HepG2 (cell line): Measurements from ENCODE around the gene LY6G5B. TPM values are rescaled to one million over a fixed set of nuclear protein-coding genes. Genes with fewer than 3 reads are reported as not detected.

Source experiments
- ATAC-seq: fragments of 200-7000 bp; cut with Tn5 transposase; 3 replicates; pipeline ENCODE4 v1.9.1; 2020; ENCODE audit warnings: mild to moderate bottlenecking, moderate library complexity
- BruUV-seq: library from RNA; stranded (reverse); fragments of 400-500 nt; replicated peaks from 2 replicates; lab custom pipeline; 2021; lab: Mats Ljungman, UMichigan
- CTCF ChIA-PET: fragments of 300-600 bp; formaldehyde crosslinking; extraction: SDS; loops from one replicate; lab custom pipeline; 2021; ENCODE audit warnings: low total read pairs, inconsistent platforms, low intra/inter-chr PET ratio; lab: Yijun Ruan, JAX
- POLR2A ChIA-PET: fragments of 350-600 bp; sonication (Branson Sonifier 250); formaldehyde crosslinking; loops from one replicate; lab custom pipeline; 2020; ENCODE audit warnings: antibody characterized with exemption, inconsistent platforms; lab: Yijun Ruan, JAX
- DNase-seq: peaks from one replicate; pipeline ENCODE4 v3.0.0-alpha.2; 2015; ENCODE audit warnings: low spot score
- FAIRE-seq: peaks from 3 replicates; lab custom pipeline; 2011; peaks lifted over from hg19 to GRCh38; lab: Jason Lieb, UNC
- H2AFZ ChIP-seq: one replicate; pipeline ENCODE4 v1.6.1; 2011; ENCODE audit warnings: low read length, inconsistent platforms
- H3K27ac ChIP-seq: fragments of 300-600 bp; 3 replicates; pipeline ENCODE4 v1.8.0; 2011; ENCODE audit warnings: mixed run types, mild to moderate bottlenecking, mixed read lengths, low read length, inconsistent platforms; ENCODE audit not compliant: insufficient read depth; ENCODE audit errors: extremely low read length
- H3K27me3 ChIP-seq, 2 experiments: fragments of 200-600 bp in 1 of 2; 2 replicates in 1 of 2; 3 replicates in 1 of 2; pipeline versions ENCODE4 v1.6.0 to v1.8.0; 2011; ENCODE audit warnings: low read length in 2 of 2, mild to moderate bottlenecking in 2 of 2, moderate library complexity in 2 of 2, inconsistent platforms in 1 of 2; ENCODE audit not compliant: insufficient read depth in 2 of 2, control insufficient read depth in 1 of 2
- H3K36me3 ChIP-seq, 2 experiments: fragments of 200-600 bp in 1 of 2; replicated peaks in 1 of 2; 2 replicates in 1 of 2; 3 replicates in 1 of 2; pipeline versions ENCODE4 v1.5.1 to v1.8.0; 2011; ENCODE audit warnings: low read length in 2 of 2, inconsistent platforms in 1 of 2; ENCODE audit not compliant: insufficient read depth in 2 of 2, control insufficient read depth in 1 of 2
- H3K4me1 ChIP-seq: 2 replicates; pipeline ENCODE4 v1.5.1; 2012; ENCODE audit warnings: low read length, inconsistent platforms; ENCODE audit not compliant: insufficient read depth
- H3K4me2 ChIP-seq: 2 replicates; pipeline ENCODE4 v1.6.0; 2011; ENCODE audit warnings: low read depth, low read length, inconsistent platforms
- H3K4me3 ChIP-seq, 3 experiments: fragments of 200-600 bp in 1 of 3; sonication (generic), shearing (Covaris generic) in 1 of 3; replicated peaks in 1 of 3; 2 replicates each; pipeline ENCODE4 v1.5.1; 2011 to 2016; ENCODE audit warnings: low read length in 3 of 3, inconsistent platforms in 2 of 3, low read depth in 2 of 3, mild to moderate bottlenecking in 2 of 3, control low read depth in 1 of 3, mixed read lengths in 1 of 3; ENCODE audit not compliant: insufficient read depth in 1 of 3
- H3K79me2 ChIP-seq: one replicate; pipeline ENCODE4 v1.6.1; 2011; ENCODE audit warnings: low read length, inconsistent platforms; ENCODE audit not compliant: insufficient read depth
- H3K9ac ChIP-seq: 2 replicates; pipeline ENCODE4 v1.6.0; 2011; ENCODE audit warnings: mild to moderate bottlenecking, low read depth, low read length, inconsistent platforms; ENCODE audit not compliant: insufficient read depth
- H3K9me3 ChIP-seq: 2 replicates; pipeline ENCODE4 v1.5.1; 2012; ENCODE audit warnings: mild to moderate bottlenecking, low read length
- H4K20me1 ChIP-seq: 2 replicates; pipeline ENCODE4 v1.6.0; 2011; ENCODE audit warnings: inconsistent platforms, mild to moderate bottlenecking, low read length, moderate library complexity; ENCODE audit not compliant: insufficient read depth
- FOSL2 ChIP-seq: sonication (generic); formaldehyde crosslinking; IDR thresholded peaks from 2 replicates; pipeline ENCODE4 v1.4.0; 2020; ENCODE audit warnings: missing genetic modification reagents
- TARDBP ChIP-seq: sonication (generic); formaldehyde crosslinking; IDR thresholded peaks from 2 replicates; pipeline ENCODE4 v1.8.0; 2022; ENCODE audit warnings: mild to moderate bottlenecking, missing genetic modification reagents
- TGIF2 ChIP-seq: IDR thresholded peaks from 2 replicates; pipeline ENCODE4 v1.6.1; 2016; ENCODE audit warnings: control low read depth, missing compliant biosample characterization
- WIZ ChIP-seq: sonication (generic); formaldehyde crosslinking; IDR thresholded peaks from 2 replicates; pipeline ENCODE4 v1.5.1; 2020; ENCODE audit warnings: mild to moderate bottlenecking, missing genetic modification reagents
- XRCC5 ChIP-seq: fragments of 200-400 bp; formaldehyde crosslinking; optimal IDR thresholded peaks from 2 replicates; pipeline ENCODE3; 2017; ENCODE audit warnings: mild to moderate bottlenecking, low read length
- WGBS: methylation state at CpG from one replicate; pipeline ENCODE4 v1.1.6; 2017; ENCODE audit warnings: low lambda C conversion rate; 5-methylcytosine and 5-hydroxymethylcytosine counted together
- in situ Hi-C: cut with HindIII; loops from 2 replicates; pipeline ENCODE4 v1.10.0; 2017; ENCODE audit warnings: low pct_unique_long_range_greater_than_20kb; ENCODE audit not compliant: extremely low pct_ligation_motif_present
- intact Hi-C: fragments of 100-400 bp; cut with micrococcal nuclease; formaldehyde crosslinking; loops from one replicate; pipeline ENCODE4 v1.10.0; 2022; ENCODE audit not compliant: unreplicated experiment
- polyA plus RNA-seq, 8 experiments: library from polyadenylated mRNA; depleted of rRNA in 3 of 8; stranded (reverse) in 7 of 8; unstranded in 1 of 8; fragments of >200 nt; fragmentation: Illumina TruSeq in 4 of 8; extraction: Trizol in 4 of 8; gene quantifications; 2 replicates each; pipeline versions ENCODE4 v1.2.1 to v1.2.3, GENCODE V29; 2011 to 2016; ENCODE audit warnings: low read depth in 4 of 8, missing spikeins in 1 of 8, mixed read lengths in 1 of 8; ENCODE audit not compliant: insufficient read depth in 1 of 8
- total RNA-seq, 5 experiments: library from RNA; depleted of rRNA; stranded (reverse); fragments of >200 nt; fragmentation: Illumina TruSeq; extraction: Trizol; gene quantifications; 2 replicates each; pipeline ENCODE4 v1.2.3, GENCODE V29; 2016; ENCODE audit warnings: low read depth in 1 of 5
- TF ChIP-seq, protein P1 (sequence below): sonication (generic); formaldehyde crosslinking; IDR thresholded peaks from 2 replicates; pipeline ENCODE4 v1.5.0; 2020; ENCODE audit warnings: mild to moderate bottlenecking, missing genetic modification reagents

Gene LY6G5B
- total and polyA plus RNA-seq, 2 of the 13 experiments (the other 11 are each of a cell fraction or from before 2014, with no cell fraction given) = 7.8 to 15.7 TPM

DNA sequence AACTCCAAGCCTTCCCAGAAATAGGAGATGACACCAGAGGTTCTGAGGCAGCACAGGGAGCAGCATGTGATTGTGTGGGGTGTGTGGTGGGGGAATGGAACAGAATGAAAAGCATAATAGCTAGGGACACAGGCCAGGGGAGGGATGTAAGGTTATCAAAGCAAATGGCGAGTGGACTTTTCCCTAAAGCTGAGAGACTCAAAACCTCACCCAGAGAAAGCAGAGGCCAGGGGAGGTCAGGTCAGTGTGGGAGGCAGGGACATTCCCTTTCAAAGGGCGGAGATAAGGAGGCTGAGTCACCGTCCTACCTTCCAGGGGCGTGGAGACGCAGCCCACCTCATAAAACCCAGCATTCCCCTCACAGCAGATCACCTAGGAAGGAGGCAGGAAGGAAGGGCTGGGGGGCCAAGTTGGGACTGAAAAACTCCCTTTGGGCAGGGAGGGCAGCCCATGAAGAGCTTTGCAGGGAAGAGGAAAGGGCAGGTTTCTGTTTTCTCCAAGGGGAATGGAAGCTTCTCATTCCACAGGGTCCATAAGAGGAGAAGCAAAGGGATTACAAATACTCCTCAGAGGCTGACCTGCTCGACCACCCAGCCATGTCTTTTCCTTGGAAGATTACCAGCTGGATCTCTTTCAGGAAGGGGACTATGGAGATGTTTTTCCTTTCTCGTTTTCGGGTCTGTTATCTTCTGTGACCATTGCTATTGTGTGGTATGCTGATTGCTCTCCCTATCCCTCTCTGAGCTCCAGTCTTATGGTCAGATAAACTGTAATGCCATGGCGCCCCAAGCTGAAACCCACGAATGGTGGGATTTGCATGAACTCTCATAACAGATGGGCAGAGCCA is 20.7 kb downstream of the LY6G5B start:
- H3K4me2 ChIP-seq = no peak overlapping the region
- 86% methylated on average over 10 of the region's 10 CpGs for whole genome bisulfite sequencing
- BruUV-seq = no TSS peak
- DNase-seq (no peak), FAIRE-seq (no peak), ATAC-seq (no peak; the same call in 2 of the 3 replicates)
- no peaks in the 10 kb centered on the region for H3K79me2 ChIP-seq
- no peak overlapping the region for H3K4me3 ChIP-seq
- CTCF ChIA-PET = interaction anchor here (0.5 to 1.2 kb wide), 2 partner anchors 10 kb away, joined by 3 to 5 read pairs; partner anchors contain the start of gene LY6G5C
- POLR2A ChIA-PET = interaction anchor here (0.5 to 4.9 kb wide), 4 partner anchors 12 to 77 kb away, joined by 3 to 22 read pairs (median 4); partner anchors contain the start of gene ABHD16A
- peak; percentile 34; the same call in 1 of the 2 replicates for TF ChIP-seq FOSL2
- TF ChIP-seq TGIF2 (CRISPR knock-in tag) = no peak
- no peak for TF ChIP-seq TARDBP (CRISPR knock-in tag)
- TF ChIP-seq WIZ (CRISPR knock-in tag) = no peak
- TF ChIP-seq, protein P1, sequence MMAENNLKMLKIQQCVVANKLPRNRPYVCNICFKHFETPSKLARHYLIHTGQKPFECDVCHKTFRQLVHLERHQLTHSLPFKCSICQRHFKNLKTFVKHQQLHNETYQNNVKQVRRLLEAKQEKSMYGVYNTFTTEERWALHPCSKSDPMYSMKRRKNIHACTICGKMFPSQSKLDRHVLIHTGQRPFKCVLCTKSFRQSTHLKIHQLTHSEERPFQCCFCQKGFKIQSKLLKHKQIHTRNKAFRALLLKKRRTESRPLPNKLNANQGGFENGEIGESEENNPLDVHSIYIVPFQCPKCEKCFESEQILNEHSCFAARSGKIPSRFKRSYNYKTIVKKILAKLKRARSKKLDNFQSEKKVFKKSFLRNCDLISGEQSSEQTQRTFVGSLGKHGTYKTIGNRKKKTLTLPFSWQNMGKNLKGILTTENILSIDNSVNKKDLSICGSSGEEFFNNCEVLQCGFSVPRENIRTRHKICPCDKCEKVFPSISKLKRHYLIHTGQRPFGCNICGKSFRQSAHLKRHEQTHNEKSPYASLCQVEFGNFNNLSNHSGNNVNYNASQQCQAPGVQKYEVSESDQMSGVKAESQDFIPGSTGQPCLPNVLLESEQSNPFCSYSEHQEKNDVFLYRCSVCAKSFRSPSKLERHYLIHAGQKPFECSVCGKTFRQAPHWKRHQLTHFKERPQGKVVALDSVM (CRISPR knock-in tag) = 0 out of 2 replicates have a peak, but pooled peaks have one; percentile 20
- TF ChIP-seq XRCC5 = peak; percentile 37
- H3K27me3 ChIP-seq = no peaks in the 10 kb centered on the region
- H3K36me3 ChIP-seq = peaks cover 60 to 73% of the 10 kb centered on the region in 2 experiments
- H3K4me1 ChIP-seq = peaks cover 12% of the 10 kb centered on the region; the same call in 1 of the 2 replicates
- H3K27ac ChIP-seq = no peak overlapping the region
- in situ Hi-C loops (no loop called here), intact Hi-C loops (no loop called here)
- H4K20me1 ChIP-seq = no peaks in the 10 kb centered on the region
- no peak overlapping the region for H2AFZ ChIP-seq
- no peaks in the 10 kb centered on the region for H3K9me3 ChIP-seq
- H3K9ac ChIP-seq = no peak overlapping the region
